Vagina (tissue), 2 donors: ENCODE data around the gene STAT5B. TPM values are rescaled to one million over a fixed set of nuclear protein-coding genes. Genes with fewer than 3 reads are reported as not detected.

Experiments used
- DNase-seq, 2 donors: peaks; one replicate each; pipeline ENCODE4 v3.0.0-alpha.2; 2017; ENCODE audit errors: extremely low spot score in 2 of 2
- H3K27ac ChIP-seq: fragments of 200-600 bp; sonication (generic); one replicate; pipeline ENCODE4 v1.5.1; 2019
- H3K27me3 ChIP-seq: fragments of 200-600 bp; sonication (generic); one replicate; pipeline ENCODE4 v1.5.1; 2019
- H3K36me3 ChIP-seq, 2 donors: fragments of 200-600 bp; sonication (generic); one replicate each; pipeline ENCODE4 v1.5.1; 2017 to 2019
- H3K4me1 ChIP-seq: fragments of 200-600 bp; sonication (generic); one replicate; pipeline ENCODE4 v1.5.1; 2019
- H3K4me3 ChIP-seq, 2 donors: fragments of 200-600 bp; sonication (generic); 1 replicate in 1 of 2; 2 replicates in 1 of 2; pipeline ENCODE4 v1.5.1; 2016 to 2019
- H3K9me3 ChIP-seq: fragments of 200-600 bp; sonication (generic); one replicate; pipeline ENCODE4 v1.5.1; 2019
- POLR2A ChIP-seq, 2 donors: fragments of 450-650 bp; IDR thresholded peaks; one replicate each; pipeline ENCODE4 v1.6.1; 2017; ENCODE audit warnings: antibody characterized with exemption in 2 of 2, mild to moderate bottlenecking in 2 of 2, moderate library complexity in 2 of 2
- POLR2AphosphoS5 ChIP-seq, 2 donors: sonication (generic); formaldehyde crosslinking; IDR thresholded peaks; one replicate each; pipeline ENCODE4 v1.9.0; 2017; ENCODE audit warnings: antibody characterized with exemption in 2 of 2, mild to moderate bottlenecking in 2 of 2, low read depth in 1 of 2; ENCODE audit not compliant: insufficient read depth in 1 of 2
- intact Hi-C: fragments of 100-400 bp; cut with DNase I; formaldehyde crosslinking; loops from one replicate; pipeline ENCODE4 v1.15.1; 2023
- total RNA-seq: library from RNA; depleted of rRNA; stranded (reverse); fragments of >200 nt; gene quantifications from one replicate; pipeline ENCODE4 v1.2.3, GENCODE V29; 2016
- TF ChIP-seq, protein P1 (sequence below), 3 experiments: fragments of 450-650 bp in 2 of 3; fragments of 200-600 bp in 1 of 3; sonication (generic) in 1 of 3; IDR thresholded peaks; one replicate each; pipeline ENCODE4 v1.5.1; 2017 to 2019; ENCODE audit warnings: antibody characterized with exemption in 3 of 3, mild to moderate bottlenecking in 2 of 3, moderate library complexity in 2 of 3

STAT5B gene
- total RNA-seq, 1 donor from 2014 or later, result 74.6 TPM

DNA sequence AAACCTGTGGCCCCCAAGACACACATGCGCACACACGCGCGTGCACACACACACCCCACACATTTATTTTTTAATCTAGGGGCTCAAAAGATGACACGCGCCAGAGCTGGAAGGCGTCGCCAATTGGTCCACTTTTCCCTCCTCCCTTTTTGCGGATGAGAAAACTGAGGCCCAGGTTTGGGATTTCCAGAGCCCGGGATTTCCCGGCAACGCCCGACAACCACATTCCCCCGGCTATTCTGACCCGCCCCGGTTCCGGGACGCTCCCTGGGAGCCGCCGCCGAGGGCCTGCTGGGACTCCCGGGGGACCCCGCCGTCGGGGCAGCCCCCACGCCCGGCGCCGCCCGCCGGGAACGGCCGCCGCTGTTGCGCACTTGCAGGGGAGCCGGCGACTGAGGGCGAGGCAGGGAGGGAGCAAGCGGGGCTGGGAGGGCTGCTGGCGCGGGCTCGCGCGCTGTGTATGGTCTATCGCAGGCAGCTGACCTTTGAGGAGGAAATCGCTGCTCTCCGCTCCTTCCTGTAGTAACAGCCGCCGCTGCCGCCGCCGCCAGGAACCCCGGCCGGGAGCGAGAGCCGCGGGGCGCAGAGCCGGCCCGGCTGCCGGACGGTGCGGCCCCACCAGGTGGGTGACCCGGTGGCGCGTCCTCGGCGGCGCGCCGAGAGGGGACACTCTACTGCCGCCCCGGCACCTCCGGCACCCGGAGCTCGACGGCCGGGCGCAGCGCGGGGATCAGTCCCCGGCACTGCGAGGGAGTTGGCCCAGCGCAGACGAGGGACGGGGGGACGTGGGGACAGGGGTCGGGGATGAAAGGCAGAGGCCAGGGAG, 12.0 kb upstream of the STAT5B start, which contains the start of gene STAT5A:
Gene STAT5A (plus strand): TSS at position 522 of the 826 bp plus-strand sequence. CDS start 914 bp downstream, outside the sequence.
- H3K4me1 ChIP-seq, result peaks cover 43% of the 10 kb centered on the region
- TF ChIP-seq POLR2A (IDR thresholded peaks at IDR 0.05) (peak in 1 of 2 donors; percentile 84), POLR2AphosphoS5 (IDR thresholded peaks at IDR 0.05; ENCODE audit: insufficient read depth in 1 of 2, low read depth in 1 of 2) (peak in 1 of 2 donors; percentile 63)
- TF ChIP-seq, protein P1, sequence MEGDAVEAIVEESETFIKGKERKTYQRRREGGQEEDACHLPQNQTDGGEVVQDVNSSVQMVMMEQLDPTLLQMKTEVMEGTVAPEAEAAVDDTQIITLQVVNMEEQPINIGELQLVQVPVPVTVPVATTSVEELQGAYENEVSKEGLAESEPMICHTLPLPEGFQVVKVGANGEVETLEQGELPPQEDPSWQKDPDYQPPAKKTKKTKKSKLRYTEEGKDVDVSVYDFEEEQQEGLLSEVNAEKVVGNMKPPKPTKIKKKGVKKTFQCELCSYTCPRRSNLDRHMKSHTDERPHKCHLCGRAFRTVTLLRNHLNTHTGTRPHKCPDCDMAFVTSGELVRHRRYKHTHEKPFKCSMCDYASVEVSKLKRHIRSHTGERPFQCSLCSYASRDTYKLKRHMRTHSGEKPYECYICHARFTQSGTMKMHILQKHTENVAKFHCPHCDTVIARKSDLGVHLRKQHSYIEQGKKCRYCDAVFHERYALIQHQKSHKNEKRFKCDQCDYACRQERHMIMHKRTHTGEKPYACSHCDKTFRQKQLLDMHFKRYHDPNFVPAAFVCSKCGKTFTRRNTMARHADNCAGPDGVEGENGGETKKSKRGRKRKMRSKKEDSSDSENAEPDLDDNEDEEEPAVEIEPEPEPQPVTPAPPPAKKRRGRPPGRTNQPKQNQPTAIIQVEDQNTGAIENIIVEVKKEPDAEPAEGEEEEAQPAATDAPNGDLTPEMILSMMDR (IDR thresholded peaks at IDR 0.05), result peak in 1 of 3 experiments; percentile 1
- H3K36me3 ChIP-seq, result no peaks in the 10 kb centered on the region
- DNase-seq, result peak in 1 of 2 donors; percentile 93
- peak within 1 kb of the TSS; percentile 61 to 89 for H3K4me3 ChIP-seq
- H3K27me3 ChIP-seq, result no peaks in the 10 kb centered on the region
- H3K9me3 ChIP-seq, result no peaks in the 10 kb centered on the region
- intact Hi-C loops, result no loop called here
- peak within 1 kb of the TSS; percentile 90 for H3K27ac ChIP-seq

DNA sequence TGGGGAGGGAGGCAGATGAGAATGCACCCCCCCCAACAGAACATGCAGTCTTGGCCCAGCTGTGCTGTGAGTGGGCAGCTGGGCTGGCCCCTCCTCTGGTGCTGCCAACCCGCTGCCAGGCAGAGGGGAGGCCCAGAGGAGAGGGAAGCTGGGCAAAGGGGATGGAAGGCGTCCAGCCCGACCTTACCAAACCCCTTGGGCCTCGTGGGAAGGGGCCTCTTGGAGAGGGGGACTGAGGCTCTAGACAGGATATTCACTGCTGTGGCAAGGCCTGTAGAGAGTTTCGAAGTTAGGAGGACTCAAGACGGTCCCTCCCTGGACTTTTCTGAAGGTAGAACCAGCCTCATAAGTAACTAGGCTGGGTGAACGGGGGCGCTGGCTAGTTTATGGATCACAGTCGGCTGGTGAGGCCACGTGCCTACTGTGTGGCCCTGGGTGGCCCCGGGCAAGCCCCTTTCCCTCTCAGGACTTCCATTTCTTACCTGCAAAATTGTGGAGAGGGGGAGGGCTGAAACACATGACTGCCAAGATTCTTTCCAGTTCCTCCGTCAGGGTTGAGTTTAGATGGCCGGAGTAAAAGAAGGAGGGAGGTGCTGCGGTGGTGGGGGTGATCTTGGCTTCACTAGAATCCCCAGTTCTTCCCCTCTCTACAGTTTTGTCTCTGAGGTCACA, 11.2 kb upstream of the STAT5B start:
- peak overlapping the region; percentile 61 to 89 for H3K4me3 ChIP-seq
- H3K9me3 ChIP-seq, result no peaks in the 10 kb centered on the region
- intact Hi-C loops, result no loop called here
- DNase-seq, result peak in 1 of 2 donors; percentile 93
- TF ChIP-seq POLR2AphosphoS5 (IDR thresholded peaks at IDR 0.05; ENCODE audit: insufficient read depth in 1 of 2, low read depth in 1 of 2) (peak in 1 of 2 donors; percentile 75), POLR2A (IDR thresholded peaks at IDR 0.05) (no peak)
- TF ChIP-seq, protein P1 (IDR thresholded peaks at IDR 0.05), result peak in 1 of 3 experiments; percentile 1
- H3K27ac ChIP-seq, result peak overlapping the region; percentile 90
- H3K36me3 ChIP-seq, result no peaks in the 10 kb centered on the region
- H3K27me3 ChIP-seq, result no peaks in the 10 kb centered on the region
- peaks cover 43% of the 10 kb centered on the region for H3K4me1 ChIP-seq

DNA sequence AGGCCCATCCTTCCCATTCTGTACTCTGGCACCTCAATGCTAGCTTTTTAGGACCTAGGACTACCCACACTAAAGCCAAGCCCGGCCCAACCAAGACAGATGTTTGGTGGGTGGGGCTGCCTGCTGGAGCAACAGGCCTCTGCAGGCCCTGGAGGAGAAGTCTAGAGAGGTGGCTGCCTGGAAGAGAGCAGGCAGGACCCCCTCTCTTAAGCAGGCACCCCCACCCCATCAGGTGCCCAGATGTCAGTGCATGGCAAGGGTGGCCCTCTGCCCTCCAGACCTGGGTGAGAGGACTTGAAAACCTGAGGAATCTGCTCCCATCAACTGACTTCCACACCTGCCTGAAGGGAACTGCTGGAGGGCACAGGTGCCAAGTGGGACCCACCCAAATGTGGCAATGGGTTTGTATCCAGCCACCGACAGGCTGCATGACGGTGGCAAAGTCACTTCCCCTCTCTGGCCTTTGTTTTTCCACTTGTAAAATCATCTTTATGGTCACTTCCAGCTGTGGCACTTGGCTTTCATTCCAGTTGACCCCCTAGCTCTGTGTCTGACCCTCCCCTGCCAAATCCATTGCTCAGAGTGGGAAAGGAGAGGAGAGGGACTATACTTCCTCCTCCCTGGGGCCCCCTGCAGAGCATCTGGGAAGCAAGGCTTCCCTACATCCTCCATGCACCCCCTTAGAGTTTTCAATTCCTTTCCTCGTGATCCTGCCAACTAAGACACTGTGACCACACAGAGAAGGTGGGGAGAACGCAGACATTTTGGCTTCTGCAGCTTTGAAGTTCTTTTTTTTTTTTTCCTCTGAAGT, 10.4 kb upstream of the STAT5B start:
- TF ChIP-seq POLR2AphosphoS5 (IDR thresholded peaks at IDR 0.05; ENCODE audit: insufficient read depth in 1 of 2, low read depth in 1 of 2) (no peak), POLR2A (IDR thresholded peaks at IDR 0.05) (no peak)
- TF ChIP-seq, protein P1 (IDR thresholded peaks at IDR 0.05), result no peak
- no peaks in the 10 kb centered on the region for H3K27me3 ChIP-seq
- no peaks in the 10 kb centered on the region for H3K36me3 ChIP-seq
- H3K4me1 ChIP-seq, result peaks cover 43% of the 10 kb centered on the region
- DNase-seq, result peak in 1 of 2 donors; percentile 70
- intact Hi-C loops, result no loop called here
- H3K9me3 ChIP-seq, result no peaks in the 10 kb centered on the region
- H3K27ac ChIP-seq, result peak overlapping the region; percentile 90
- peak overlapping the region; percentile 61 to 89 for H3K4me3 ChIP-seq

DNA sequence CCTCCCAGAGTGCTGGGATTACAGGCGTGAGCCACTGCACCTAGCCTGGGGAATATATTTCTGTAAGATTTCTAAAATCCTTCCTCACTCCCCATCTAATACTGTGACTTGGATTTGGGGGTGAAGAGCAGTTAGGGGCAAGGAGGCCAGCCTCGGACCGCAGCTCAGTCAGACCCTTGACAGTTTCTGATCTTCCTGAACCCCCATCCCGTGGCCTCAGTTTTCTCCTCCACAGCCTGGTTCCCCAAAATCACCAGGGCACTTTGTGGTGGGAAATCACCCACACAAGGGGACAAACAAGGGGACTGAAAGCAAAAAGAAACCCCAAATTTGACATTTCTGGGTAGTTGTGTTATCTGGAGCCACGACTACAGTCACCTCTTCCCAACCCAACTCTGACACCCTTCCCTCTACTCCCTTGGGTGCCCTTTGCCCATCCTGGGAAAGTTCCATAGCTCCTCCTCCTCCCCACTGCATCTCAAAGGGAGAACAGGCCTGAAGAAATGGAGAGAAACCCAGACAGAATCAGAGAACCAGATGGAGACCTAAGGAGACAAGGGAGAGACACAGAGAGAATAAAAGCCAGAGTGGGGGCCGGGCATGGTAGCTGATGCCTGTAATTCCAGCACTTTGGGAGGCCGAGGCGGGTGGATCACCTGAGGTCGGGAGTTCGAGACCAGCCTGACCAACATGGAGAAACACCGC, 9.3 kb upstream of the STAT5B start:
- peaks cover 43% of the 10 kb centered on the region for H3K4me1 ChIP-seq
- TF ChIP-seq POLR2A (IDR thresholded peaks at IDR 0.05) (no peak), POLR2AphosphoS5 (IDR thresholded peaks at IDR 0.05; ENCODE audit: insufficient read depth in 1 of 2, low read depth in 1 of 2) (no peak)
- TF ChIP-seq, protein P1 (IDR thresholded peaks at IDR 0.05), result no peak
- intact Hi-C loops, result no loop called here

More for the DNA sequence above, 9.3 kb upstream of the STAT5B start:
- Histone ChIP-seq H3K27ac (no peak overlapping the region), H3K4me3 (no peak overlapping the region), H3K27me3 (no peaks in the 10 kb centered on the region), H3K9me3 (no peaks in the 10 kb centered on the region), H3K36me3 (no peaks in the 10 kb centered on the region)
- peak in 1 of 2 donors; percentile 61 for DNase-seq
